Astrocyte of the hippocampus (primary cell): ENCODE data around the gene CABYR.

Experiments
- DNase-seq: peaks from one replicate; pipeline ENCODE4 v3.0.0; 2011; ENCODE audit warnings: low read depth, low spot score

Gene CABYR

GRCh38 chr18:24189664-24190346, 50.9 kb downstream of the CABYR start:
- DNase-seq = no peak

GRCh38 chr18:24190590-24190989, 51.7 kb downstream of the CABYR start:
- DNase-seq = no peak

GRCh38 chr18:24195296-24196053, 56.6 kb downstream of the CABYR start:
- no peak for DNase-seq

- no peak for DNase-seq
Measured at GRCh38 chr18:24196764-24197163, 57.9 kb downstream of the CABYR start.

GRCh38 chr18:24197412-24197811, 58.5 kb downstream of the CABYR start:
- no peak for DNase-seq

GRCh38 chr18:24198461-24198860, 59.6 kb downstream of the CABYR start:
- DNase-seq = no peak

- DNase-seq = peak; percentile 23
Measured at GRCh38 chr18:24199372-24199962, 60.6 kb downstream of the CABYR start.

- no peak for DNase-seq
Measured at GRCh38 chr18:24200494-24201290, 61.8 kb downstream of the CABYR start.

GRCh38 chr18:24201699-24202687, 63.1 kb downstream of the CABYR start:
- DNase-seq = no peak

GRCh38 chr18:24204904-24205303, 66.0 kb downstream of the CABYR start:
- DNase-seq = no peak

- DNase-seq = peak; percentile 67
Measured at GRCh38 chr18:24208270-24209035, 69.6 kb downstream of the CABYR start.

- DNase-seq = no peak
Measured at GRCh38 chr18:24209558-24209957, 70.7 kb downstream of the CABYR start.
